ENCODE results near the gene AMBP.

Gene AMBP

DNA sequence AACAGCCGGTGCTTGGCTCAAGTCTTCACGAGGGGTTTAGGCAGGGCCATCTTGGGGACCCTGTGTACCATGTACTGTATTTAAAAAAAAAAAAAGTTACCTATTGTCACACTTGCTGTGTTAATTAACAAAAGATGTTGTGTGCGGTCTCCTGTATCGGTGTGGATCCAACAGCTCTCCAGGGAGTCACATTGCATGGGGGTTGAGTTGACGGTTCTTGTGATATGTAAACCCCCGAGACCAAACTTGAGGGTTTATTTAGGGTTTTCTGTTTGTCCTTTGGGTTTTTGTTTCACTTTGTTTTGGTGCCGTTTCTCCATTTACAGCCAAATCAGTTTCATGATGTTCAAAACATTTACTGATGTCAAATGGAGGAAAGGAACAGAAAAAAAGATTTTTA, 22.2 kb downstream of the AMBP start:
- TF ChIP-seq YY1 (IDR thresholded peaks at IDR 0.05; ENCODE audit: low read depth) (no peak), EGR1 (IDR thresholded peaks at IDR 0.05) (no peak), CEBPB (IDR thresholded peaks at IDR 0.05) (no peak), CREB1 (IDR thresholded peaks at IDR 0.05; ENCODE audit: low read depth) (no peak), EP300 (IDR thresholded peaks at IDR 0.05; ENCODE audit: borderline replicate concordance) (no peak), NFIC (IDR thresholded peaks at IDR 0.05) (no peak), TEAD4 (IDR thresholded peaks at IDR 0.05) (no peak), RAD21 (IDR thresholded peaks at IDR 0.05; ENCODE audit: low read depth) (no peak), TCF12 (IDR thresholded peaks at IDR 0.05; ENCODE audit: low read depth) (no peak), TAF1 (IDR thresholded peaks at IDR 0.05; ENCODE audit: low read depth) (no peak), ZBTB7A (IDR thresholded peaks at IDR 0.05; ENCODE audit: low read depth) (no peak), FOXM1 (IDR thresholded peaks at IDR 0.05; ENCODE audit: borderline replicate concordance, low read depth) (no peak)
- TF ChIP-seq, protein P1, sequence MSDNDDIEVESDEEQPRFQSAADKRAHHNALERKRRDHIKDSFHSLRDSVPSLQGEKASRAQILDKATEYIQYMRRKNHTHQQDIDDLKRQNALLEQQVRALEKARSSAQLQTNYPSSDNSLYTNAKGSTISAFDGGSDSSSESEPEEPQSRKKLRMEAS (IDR thresholded peaks at IDR 0.05) = no peak
- TF ChIP-seq, protein P2, sequence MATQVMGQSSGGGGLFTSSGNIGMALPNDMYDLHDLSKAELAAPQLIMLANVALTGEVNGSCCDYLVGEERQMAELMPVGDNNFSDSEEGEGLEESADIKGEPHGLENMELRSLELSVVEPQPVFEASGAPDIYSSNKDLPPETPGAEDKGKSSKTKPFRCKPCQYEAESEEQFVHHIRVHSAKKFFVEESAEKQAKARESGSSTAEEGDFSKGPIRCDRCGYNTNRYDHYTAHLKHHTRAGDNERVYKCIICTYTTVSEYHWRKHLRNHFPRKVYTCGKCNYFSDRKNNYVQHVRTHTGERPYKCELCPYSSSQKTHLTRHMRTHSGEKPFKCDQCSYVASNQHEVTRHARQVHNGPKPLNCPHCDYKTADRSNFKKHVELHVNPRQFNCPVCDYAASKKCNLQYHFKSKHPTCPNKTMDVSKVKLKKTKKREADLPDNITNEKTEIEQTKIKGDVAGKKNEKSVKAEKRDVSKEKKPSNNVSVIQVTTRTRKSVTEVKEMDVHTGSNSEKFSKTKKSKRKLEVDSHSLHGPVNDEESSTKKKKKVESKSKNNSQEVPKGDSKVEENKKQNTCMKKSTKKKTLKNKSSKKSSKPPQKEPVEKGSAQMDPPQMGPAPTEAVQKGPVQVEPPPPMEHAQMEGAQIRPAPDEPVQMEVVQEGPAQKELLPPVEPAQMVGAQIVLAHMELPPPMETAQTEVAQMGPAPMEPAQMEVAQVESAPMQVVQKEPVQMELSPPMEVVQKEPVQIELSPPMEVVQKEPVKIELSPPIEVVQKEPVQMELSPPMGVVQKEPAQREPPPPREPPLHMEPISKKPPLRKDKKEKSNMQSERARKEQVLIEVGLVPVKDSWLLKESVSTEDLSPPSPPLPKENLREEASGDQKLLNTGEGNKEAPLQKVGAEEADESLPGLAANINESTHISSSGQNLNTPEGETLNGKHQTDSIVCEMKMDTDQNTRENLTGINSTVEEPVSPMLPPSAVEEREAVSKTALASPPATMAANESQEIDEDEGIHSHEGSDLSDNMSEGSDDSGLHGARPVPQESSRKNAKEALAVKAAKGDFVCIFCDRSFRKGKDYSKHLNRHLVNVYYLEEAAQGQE (IDR thresholded peaks at IDR 0.05; ENCODE audit: low read depth) = no peak
- TF ChIP-seq, protein P3, sequence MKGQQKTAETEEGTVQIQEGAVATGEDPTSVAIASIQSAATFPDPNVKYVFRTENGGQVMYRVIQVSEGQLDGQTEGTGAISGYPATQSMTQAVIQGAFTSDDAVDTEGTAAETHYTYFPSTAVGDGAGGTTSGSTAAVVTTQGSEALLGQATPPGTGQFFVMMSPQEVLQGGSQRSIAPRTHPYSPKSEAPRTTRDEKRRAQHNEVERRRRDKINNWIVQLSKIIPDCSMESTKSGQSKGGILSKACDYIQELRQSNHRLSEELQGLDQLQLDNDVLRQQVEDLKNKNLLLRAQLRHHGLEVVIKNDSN (IDR thresholded peaks at IDR 0.05) = no peak

DNA sequence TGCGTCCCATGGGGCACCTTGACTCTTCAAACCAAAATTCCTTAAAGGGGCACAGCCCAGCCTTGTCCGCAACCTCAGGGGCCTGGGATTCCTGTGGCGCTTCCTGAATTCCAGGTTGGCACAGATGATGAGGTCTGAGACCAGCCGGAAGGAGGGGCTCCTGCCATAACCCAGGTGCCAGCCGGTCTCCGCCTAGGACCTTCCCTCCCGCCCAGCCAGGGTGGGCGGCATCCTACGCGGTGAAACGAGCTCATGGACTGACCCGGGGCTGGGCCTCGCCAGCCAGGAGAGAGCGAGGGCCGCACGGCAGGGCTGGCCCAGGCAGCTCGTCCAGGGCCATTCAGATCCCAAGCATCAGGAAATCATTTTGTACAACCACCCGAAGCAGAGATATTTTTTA, 23.0 kb downstream of the AMBP start:
- TF ChIP-seq, protein P1 (IDR thresholded peaks at IDR 0.05) = no peak
- TF ChIP-seq, protein P3 (IDR thresholded peaks at IDR 0.05) = no peak
- no peak for TF ChIP-seq ZBTB7A (IDR thresholded peaks at IDR 0.05; ENCODE audit: low read depth)

DNA sequence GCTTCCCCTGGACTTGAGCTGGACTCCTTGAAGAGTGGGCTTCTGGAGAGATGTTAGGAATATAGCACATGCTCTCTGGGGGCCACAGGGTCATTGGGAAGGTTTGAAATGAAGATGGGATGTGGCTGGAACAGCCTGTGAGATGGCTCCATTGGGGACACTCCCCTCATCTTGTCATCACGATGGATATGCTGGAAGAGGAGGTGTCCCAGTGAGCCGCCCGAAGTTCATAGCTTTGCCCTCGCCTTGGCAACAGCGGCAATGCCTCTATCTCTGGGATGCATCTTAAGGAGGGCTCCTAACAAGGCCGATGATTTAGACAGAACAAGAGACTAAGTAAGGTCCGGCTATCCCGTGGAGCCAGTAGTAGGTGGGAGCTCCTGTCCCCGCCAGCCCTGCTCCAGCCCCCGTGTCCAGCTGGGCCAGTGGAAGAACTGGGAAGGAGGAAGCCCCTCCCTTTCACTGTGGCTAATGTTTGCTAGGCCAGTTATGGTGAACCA, 23.9 kb downstream of the AMBP start:
- TF ChIP-seq FOXM1 (IDR thresholded peaks at IDR 0.05; ENCODE audit: borderline replicate concordance, low read depth) (no peak), EP300 (IDR thresholded peaks at IDR 0.05; ENCODE audit: borderline replicate concordance) (no peak), NFIC (IDR thresholded peaks at IDR 0.05) (no peak), RAD21 (IDR thresholded peaks at IDR 0.05; ENCODE audit: low read depth) (no peak), CEBPB (IDR thresholded peaks at IDR 0.05) (no peak), TCF12 (IDR thresholded peaks at IDR 0.05; ENCODE audit: low read depth) (no peak), TAF1 (IDR thresholded peaks at IDR 0.05; ENCODE audit: low read depth) (no peak), TEAD4 (IDR thresholded peaks at IDR 0.05) (no peak), CREB1 (IDR thresholded peaks at IDR 0.05; ENCODE audit: low read depth) (no peak), ZBTB7A (IDR thresholded peaks at IDR 0.05; ENCODE audit: low read depth) (no peak), EGR1 (IDR thresholded peaks at IDR 0.05) (no peak)
- TF ChIP-seq, protein P3 (IDR thresholded peaks at IDR 0.05) = no peak
- TF ChIP-seq, protein P2 (IDR thresholded peaks at IDR 0.05; ENCODE audit: low read depth) = no peak
- TF ChIP-seq, protein P1 (IDR thresholded peaks at IDR 0.05) = no peak

DNA sequence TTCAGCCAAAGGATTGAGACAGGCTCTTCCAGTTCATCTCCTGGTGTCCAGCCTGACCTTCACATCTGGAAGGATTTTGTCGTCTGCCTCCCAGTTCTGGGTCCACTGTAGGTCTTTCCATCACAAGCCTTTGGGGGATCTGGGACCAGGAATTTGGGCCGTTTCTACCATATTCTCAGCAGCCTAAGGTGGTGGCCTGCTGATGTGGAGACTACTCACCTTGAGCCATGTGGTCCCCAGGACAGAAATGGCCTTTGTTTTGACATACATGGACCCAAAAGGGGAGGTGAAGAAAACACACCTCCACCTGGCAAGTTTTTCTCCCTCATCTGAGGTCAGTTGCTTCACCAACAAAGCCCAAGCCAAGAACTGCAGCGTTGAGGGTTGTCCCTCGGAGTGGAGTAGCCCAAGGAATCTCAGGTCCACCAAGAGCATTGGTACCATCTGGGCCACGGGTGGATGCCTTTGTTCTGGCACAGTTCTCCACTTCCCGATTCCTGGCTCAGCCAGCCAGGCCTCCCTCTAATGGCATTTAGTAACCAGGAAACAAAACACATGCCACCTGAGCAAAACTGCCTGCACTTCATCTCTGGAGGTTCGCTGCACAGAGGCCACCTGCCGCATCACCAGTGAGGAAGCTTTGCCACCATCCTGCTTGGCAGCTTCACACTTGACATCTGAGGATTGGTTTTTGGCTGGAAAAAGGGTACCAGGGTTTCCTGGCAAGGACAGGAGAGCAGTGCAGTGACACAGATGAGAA, 24.7 kb downstream of the AMBP start:
- TF ChIP-seq, protein P1 (IDR thresholded peaks at IDR 0.05) = no peak
- TF ChIP-seq NFIC (IDR thresholded peaks at IDR 0.05) = no peak
- TF ChIP-seq RAD21 (IDR thresholded peaks at IDR 0.05; ENCODE audit: low read depth) = no peak
- TF ChIP-seq, protein P2 (IDR thresholded peaks at IDR 0.05; ENCODE audit: low read depth) = no peak
- TF ChIP-seq CEBPB (IDR thresholded peaks at IDR 0.05) = no peak
- no peak for TF ChIP-seq EGR1 (IDR thresholded peaks at IDR 0.05)
- no peak for TF ChIP-seq ZBTB7A (IDR thresholded peaks at IDR 0.05; ENCODE audit: low read depth)
- no peak for TF ChIP-seq CREB1 (IDR thresholded peaks at IDR 0.05; ENCODE audit: low read depth)
- TF ChIP-seq TAF1 (IDR thresholded peaks at IDR 0.05; ENCODE audit: low read depth) = no peak
- TF ChIP-seq TEAD4 (IDR thresholded peaks at IDR 0.05) = no peak
- no peak for TF ChIP-seq FOXM1 (IDR thresholded peaks at IDR 0.05; ENCODE audit: borderline replicate concordance, low read depth)
- no peak for TF ChIP-seq YY1 (IDR thresholded peaks at IDR 0.05; ENCODE audit: low read depth)
- no peak for TF ChIP-seq EP300 (IDR thresholded peaks at IDR 0.05; ENCODE audit: borderline replicate concordance)
- TF ChIP-seq, protein P3 (IDR thresholded peaks at IDR 0.05) = no peak
- TF ChIP-seq TCF12 (IDR thresholded peaks at IDR 0.05; ENCODE audit: low read depth) = no peak

All from Ishikawa (cell line).